ENCODE data around the gene GPR137C. TPM values are rescaled to one million over a fixed set of nuclear protein-coding genes. Genes with fewer than 3 reads are reported as not detected.

Gene GPR137C, protein sequence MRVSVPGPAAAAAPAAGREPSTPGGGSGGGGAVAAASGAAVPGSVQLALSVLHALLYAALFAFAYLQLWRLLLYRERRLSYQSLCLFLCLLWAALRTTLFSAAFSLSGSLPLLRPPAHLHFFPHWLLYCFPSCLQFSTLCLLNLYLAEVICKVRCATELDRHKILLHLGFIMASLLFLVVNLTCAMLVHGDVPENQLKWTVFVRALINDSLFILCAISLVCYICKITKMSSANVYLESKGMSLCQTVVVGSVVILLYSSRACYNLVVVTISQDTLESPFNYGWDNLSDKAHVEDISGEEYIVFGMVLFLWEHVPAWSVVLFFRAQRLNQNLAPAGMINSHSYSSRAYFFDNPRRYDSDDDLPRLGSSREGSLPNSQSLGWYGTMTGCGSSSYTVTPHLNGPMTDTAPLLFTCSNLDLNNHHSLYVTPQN
- total RNA-seq = 0.65 TPM
- long read RNA-seq, partial matches to known transcripts = 0 of 1 reads
- long read RNA-seq, other reads (novel, unspliced or antisense) = 0 of 1 reads

DNA sequence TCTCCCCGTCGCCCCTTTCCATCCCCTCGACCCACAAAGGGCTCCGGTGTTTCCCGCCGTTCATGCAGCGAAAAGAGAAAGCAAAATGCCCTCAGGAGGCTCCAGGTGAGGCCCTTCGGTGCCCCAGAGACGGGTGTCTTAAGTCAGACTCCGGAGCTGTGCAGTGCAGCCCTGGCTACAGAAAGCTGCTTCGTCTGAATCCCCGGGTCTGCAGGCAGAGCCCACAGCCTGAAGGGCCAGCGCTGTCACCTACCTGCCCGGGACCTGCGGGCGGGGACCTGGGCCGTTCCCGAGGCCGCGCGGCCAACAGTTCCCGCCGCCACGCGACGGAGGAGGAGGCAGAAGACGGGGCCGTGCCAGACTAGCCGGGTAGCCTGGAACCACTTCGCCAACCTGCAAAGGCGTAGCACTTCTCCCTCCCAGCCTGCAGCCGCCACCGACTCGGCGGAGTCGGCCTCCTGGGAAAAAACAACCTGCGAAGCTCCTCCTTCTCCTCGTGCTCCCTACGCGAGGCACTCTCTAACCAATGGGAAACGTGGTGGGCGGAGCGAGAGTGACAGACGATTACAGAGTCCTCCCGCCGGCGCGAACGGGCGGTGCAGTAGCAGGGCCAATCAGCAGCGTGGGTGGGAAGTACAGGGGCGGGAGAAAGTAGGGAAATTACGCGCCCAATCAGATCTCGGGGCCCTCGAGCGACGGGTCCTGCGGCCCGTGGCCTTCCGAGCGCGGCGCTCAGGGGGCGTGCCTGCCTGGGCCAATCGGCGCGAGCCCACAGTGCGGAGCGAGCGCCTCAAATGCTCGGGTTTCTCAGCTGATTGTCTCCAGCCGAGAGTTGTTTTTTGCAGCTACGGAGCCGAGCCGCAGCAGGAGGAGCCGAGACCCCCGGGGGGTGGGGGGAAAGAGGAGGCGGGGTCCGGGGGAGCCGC lies at the start of gene GPR137C, which contains the start of gene TXNDC16:
Gene GPR137C (plus strand): TSS at position 774 of the 926 bp plus-strand sequence. CDS start 312 bp downstream, outside the sequence.
Gene TXNDC16 (minus strand): TSS at position 443 of the 926 bp plus-strand sequence. CDS start 8,948 bp downstream, outside the sequence.
- intact Hi-C loops (cut with DNase I) = no loop called here
- ATAC-seq (ENCODE audit: poor library complexity) (peak; percentile 99), DNase-seq (peak; percentile 100)

DNA sequence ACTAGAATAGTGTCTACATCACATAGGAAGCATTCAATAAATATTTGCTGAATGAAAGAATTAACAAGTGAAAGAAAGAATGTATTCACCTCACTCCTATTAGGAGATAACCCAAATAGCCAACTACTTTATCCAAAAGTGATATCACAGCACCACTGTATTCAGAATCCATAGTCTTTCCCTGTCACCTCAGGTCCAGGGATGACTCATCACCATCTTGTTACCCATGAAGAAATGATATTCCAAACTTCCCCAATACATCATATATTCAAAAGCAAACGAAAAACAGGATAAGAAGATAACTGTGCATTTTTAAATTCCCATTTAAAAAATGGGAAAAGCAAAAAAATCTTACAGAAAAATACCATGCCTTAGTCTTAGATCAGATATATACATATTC lies 39.4 kb upstream of the GPR137C start:
- no peak for ATAC-seq (ENCODE audit: poor library complexity)
- intact Hi-C loops (cut with DNase I) = no loop called here
- DNase-seq = no peak

DNA sequence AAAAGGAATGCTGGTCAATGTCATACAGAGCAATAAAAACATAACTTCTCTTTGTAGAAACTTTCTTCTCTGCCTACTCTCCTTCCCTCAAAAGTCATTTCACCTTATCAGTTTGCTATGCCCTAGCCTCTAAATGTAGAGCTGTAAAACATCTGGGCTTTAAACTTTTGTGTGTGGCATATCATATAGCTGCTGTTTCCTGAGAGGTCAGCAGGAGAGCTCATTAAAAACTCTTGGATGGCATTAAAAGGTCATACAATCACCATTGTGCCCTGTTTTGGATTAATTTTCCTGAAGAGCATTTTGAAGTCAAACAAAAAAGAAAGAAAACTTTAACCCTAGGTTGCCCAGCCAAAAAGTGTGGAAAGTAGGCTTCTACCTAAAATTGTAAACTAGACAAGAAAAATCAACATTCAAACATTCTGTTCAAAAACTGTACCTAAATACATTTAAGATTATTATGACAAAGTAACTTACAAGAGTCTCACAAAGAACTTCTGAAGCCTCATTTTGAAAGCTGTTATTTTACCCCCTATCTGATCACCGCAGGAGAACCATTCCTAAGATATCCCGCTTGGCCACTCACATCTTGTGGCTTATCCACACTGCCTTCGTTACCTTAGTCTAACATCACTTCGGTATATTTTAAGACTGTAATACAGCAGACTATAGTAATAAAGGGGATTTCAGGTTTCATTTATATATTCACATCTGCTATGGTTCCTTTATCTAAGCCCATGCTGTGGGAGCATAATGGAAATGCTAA lies 38.4 kb upstream of the GPR137C start:
- ATAC-seq (ENCODE audit: poor library complexity) = no peak
- intact Hi-C loops (cut with DNase I) = no loop called here
- no peak for DNase-seq

DNA sequence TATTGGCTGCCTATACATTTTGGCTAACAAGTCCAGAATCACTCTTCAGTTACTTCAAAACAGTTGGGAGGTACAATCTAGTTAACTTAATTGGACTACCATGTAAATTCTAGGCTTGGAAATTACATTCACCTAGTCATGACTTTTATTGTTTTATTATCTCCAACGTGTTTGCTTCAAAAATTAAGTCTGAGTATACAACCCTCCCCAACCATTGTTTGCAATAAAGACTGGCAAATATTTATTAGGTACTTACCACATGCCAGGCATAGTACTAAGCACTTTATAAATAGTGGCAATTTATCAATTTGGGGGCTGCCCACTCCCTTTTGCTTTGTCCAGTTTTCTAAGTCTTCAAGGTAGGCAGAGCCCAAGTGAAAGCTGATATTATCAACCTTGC lies 30.6 kb upstream of the GPR137C start:
- intact Hi-C loops (cut with DNase I) = no loop called here
- no peak for ATAC-seq (ENCODE audit: poor library complexity)

DNA sequence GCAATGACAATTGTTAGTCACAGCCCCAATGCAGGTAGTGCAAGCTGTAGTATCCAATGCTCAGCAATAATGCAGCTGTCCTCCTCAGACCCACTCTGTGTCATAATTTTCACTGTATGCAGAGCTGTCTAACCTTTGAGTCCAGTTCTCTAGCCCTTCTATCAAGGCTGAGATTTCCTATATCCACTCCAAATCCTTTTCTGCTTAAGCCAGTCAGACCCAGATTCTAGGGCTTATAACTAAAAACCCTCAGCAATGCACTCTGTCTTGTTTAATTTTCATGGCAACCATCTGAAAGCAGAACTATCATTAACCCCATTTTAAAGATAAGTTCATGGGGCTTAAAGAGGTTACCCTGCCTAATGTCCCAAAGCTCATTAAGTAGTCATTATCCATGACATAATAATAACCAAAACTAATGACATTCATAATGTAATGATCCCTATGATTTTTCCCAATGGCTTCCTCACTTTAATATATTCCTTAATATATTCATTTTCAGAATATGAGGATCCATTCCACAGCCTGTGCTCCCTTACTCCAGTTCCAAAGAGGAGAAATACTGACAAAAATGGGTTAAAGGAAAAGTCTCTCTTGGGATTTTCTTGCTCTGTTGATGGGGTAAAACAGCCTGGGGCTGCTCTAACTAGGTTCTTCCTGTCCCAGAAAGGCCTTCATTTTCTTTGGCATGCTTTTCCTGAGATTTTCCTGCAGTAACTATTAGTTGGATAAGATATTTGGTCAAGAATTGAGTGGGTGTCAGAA lies 29.9 kb upstream of the GPR137C start:
- DNase-seq (no peak), ATAC-seq (ENCODE audit: poor library complexity) (no peak)
- intact Hi-C loops (cut with DNase I) = no loop called here

More for the DNA sequence above, 30.6 kb upstream of the GPR137C start:
- DNase-seq = no peak

DNA sequence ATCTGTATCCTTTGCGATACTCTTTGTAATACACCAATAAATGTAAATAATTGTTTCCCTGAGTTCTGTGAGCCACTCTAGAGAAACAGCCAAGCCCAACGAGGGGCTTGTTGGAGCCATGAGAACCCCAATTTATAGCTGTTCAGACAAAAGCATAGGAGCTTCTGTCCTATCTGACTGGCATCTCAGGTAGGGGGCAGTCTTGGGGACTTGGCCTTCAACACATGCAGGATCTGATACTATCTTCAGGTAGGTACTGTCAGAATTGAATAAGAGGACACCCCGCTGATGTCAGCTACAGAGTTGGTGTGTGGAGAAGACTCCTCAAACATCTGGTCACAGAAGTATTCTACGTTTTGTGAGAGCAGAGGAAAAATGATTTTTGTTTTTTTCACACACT lies 25.6 kb upstream of the GPR137C start:
- ATAC-seq (ENCODE audit: poor library complexity) = no peak
- intact Hi-C loops (cut with DNase I) = no loop called here
- DNase-seq = no peak

DNA sequence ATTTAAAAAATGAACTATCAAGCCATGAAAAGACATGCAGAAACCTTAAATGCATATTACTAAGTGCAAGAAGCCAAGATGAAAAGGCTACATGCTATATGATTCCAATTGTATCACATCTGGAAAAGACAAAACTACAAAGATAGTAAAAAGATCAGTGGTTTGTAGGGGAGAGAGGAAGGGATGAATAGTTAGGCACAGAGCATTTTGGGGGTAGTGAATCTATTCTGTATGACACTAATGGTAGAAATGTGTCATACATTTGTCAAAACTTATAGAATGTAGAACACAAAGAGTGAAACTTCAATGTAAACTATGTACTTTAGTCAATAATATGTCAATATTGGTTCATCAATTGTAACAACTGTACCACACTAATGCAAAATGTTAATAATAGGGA lies 21.2 kb upstream of the GPR137C start:
- no peak for DNase-seq
- no peak for ATAC-seq (ENCODE audit: poor library complexity)
- intact Hi-C loops (cut with DNase I) = no loop called here

DNA sequence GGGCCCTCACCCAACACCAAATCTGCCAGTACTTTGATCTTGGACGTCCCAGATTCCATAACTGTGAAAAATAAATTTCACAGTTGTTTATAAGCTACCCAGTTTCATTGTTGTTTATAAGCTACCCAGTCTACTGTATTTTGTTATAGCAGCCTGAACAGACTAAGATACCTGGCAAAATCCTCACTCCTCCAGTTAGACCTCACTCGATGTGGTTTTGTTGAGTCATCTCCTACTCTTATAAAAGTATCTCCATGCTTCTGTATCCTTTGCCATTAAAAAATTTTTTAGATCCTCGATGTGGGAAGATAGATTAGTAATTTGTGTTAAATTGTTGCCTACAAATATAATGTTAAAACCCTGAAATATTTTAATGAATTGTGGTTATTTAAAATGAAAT lies 16.4 kb upstream of the GPR137C start:
- no peak for ATAC-seq (ENCODE audit: poor library complexity)
- intact Hi-C loops (cut with DNase I) = no loop called here
- no peak for DNase-seq

DNA sequence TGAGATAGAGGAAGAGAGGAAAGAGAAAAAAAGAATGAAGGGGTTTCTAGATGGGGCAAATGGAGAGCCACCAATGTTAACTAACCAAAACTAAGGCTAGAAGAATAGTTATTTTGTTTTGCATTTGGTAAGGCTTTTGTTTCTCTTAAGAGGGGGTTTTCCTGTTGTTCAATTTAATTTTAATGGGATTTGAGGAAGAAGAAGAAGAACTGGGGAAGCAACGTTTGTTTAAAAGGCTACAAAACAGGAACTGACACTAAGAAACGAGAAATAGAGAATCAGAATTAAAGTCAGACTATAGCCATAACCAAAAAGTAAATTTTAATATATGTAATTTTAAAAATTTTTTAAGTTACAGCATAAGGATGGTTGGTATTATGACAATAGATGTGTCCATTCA lies 14.0 kb upstream of the GPR137C start:
- ATAC-seq (ENCODE audit: poor library complexity) = no peak
- DNase-seq = no peak
- intact Hi-C loops (cut with DNase I) = no loop called here

DNA sequence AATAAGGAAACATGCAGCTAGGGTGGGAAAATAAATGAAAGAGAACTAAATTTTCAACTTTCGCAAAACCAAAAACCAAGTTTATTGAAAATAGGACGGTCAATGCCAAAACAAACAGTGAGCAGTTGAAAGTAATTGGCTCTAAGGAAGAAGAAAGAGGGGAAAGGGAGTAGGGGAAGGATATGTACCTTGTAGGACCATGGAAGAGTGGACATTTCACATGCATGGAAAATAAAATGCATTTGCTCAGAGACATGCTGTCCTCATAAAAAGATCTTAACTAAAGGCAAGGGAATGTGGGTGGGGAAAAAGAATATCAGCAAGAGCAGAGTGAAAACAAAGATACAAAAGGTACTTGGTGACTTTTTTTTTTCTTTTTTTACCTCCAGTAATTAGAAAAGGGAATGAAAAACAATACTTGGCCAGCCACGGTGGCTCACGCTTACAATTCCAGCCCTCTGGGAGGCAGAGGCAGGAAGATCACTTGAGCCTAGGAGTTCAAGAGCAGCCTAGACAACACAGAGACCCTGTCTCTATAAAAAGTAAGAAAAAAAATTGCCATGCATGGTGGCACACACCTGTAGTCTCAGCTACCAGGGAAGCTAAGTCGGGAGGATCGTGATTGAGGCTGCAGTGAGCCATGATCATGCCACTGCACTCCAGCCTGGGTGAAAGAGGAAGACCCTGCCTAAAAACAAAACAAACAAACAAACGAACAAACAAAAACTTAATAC lies 6.9 kb upstream of the GPR137C start:
- ATAC-seq (ENCODE audit: poor library complexity) (no peak), DNase-seq (no peak)
- intact Hi-C loops (cut with DNase I) = no loop called here

DNA sequence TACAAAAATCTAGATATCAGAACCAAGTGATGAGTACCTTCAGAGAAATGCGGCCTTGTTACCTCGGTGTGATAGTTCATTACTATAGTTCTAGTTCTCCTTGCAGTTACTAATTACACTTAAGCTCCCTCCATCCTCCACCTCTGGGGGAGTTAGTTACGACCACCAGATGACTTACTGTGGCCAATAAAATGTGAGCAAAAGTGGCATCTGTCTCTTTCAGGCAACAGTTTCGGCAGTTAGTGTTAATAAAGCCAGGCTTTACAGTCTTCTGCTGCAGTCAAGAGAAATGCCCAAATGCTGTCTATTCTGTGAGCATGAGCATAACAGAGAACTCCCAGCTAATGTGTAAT lies 6.3 kb upstream of the GPR137C start:
- ATAC-seq (ENCODE audit: poor library complexity) = no peak
- intact Hi-C loops (cut with DNase I) = no loop called here

DNA sequence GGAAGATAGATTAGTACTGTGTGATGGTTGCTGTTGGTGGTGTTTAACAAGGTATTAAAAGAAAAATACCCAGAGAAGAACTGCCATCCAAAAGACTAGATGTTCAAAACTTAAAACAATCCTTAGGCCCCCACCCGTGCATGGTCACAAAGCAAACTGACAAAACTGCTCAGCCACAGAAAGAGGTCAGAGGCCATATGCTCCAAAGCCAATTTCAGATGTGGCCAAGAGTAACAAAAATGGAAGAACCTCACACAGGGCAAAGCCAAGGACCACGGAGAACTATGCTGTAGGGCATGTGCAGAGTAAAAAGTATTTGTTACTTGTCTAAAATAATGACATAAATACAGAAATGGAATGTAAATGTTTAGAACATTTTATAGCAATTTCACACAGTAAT lies 5.6 kb upstream of the GPR137C start:
- ATAC-seq (ENCODE audit: poor library complexity) (no peak), DNase-seq (no peak)
- intact Hi-C loops (cut with DNase I) = no loop called here

More for the DNA sequence above, 6.3 kb upstream of the GPR137C start:
- DNase-seq = no peak

DNA sequence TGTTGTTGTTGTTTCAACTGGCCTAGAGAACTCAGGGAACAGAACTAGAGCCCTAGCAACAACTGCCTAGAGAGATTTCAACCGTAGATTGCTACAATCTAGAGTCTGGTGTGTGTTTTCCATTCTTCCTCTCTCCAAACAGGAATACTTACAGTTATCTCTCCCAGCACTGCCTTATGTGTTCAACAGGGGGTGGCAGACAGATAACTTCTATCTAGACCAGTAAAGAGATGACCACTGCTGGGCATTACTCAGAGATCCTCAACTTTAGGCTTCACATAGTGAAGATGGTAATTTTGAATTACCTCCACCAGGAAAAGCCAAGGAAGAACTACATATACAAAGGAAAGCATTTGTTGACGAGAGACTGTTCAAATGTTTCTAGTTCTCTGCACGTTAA lies 5.1 kb upstream of the GPR137C start:
- no peak for DNase-seq
- intact Hi-C loops (cut with DNase I) = no loop called here
- ATAC-seq (ENCODE audit: poor library complexity) = no peak

DNA sequence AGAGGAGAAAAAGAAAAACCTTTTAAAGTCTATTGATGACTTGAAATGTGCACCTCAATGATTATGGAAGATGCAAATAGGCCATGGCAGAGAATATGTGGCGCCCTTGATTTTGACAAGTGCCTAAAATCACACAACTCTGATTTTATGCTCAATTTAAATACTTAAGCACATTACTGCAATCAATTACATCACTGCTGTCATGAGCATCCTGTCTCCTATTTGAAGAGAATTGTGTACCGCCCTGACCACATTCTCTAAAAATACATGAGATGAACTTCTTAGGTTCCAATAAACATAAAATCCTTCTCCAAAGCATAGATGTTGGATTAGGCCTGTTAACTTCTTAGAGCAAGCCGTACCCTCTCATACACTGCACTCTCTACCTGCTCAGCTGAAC lies 2.0 kb upstream of the GPR137C start:
- DNase-seq (no peak), ATAC-seq (ENCODE audit: poor library complexity) (no peak)
- intact Hi-C loops (cut with DNase I) = no loop called here

DNA sequence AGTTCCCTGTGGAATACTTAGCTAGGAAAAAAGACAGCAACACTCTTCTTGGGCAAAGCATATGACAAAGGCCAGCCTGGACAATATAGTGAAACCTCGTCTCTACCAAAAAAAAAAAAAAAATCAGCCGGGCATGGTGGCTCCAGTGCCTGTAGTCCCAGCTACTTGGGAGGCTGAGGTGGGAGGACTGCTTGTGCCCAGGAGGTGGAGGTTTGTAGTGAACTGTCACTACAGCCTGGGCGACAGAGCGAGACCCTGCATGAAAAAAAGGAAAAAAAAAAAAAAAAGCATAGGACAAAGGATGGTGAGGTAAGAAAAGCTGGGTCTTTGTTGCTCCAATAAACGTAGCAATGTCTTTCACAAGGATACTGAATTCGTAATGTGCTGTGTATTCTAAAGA lies 1.4 kb upstream of the GPR137C start:
- DNase-seq (no peak), ATAC-seq (ENCODE audit: poor library complexity) (no peak)
- intact Hi-C loops (cut with DNase I) = no loop called here

DNA sequence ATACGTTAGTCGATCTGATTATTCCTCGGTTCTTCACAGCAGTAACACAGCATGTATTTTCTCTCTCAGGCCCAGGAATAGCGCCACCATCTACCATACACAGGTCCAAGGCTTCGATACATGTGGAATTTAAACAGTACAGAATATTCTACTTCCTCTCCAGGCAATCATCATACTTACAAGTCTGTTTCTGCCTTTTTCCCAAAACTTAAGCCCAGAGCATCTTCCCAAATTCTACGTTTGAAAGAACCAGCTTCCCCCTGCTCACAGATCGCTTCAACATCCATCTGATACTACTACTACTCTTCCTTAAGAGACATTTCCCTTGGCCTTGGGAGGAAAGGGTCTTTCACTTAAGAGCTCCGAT lies 957 bp upstream of the GPR137C start:
- ATAC-seq (ENCODE audit: poor library complexity) = peak; percentile 47
- intact Hi-C loops (cut with DNase I) = no loop called here

DNA sequence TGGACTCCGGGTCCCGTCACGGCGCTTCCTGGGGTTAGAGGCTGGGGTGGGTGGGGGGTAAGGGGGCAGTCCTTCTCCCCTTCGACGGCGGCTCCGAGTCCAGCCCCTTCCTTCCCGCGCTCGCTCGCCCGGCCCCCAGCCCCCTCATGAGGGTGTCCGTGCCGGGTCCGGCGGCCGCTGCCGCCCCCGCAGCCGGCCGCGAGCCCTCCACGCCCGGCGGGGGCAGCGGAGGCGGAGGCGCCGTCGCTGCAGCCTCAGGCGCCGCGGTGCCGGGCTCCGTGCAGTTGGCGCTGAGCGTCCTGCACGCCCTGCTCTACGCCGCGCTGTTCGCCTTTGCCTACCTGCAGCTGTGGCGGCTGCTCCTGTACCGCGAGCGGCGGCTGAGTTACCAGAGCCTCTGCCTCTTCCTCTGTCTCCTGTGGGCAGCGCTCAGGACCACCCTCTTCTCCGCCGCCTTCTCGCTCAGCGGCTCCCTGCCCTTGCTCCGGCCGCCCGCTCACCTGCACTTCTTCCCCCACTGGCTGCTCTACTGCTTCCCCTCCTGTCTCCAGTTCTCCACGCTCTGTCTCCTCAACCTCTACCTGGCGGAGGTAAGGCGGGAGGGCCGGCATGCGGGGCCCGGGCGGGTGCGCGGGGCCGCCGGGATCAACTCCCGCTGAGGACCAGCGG lies 500 bp downstream of the GPR137C start:
- peak; percentile 8 for ATAC-seq (ENCODE audit: poor library complexity)
- intact Hi-C loops (cut with DNase I) = no loop called here
- DNase-seq = peak; percentile 49

More for the DNA sequence above, 957 bp upstream of the GPR137C start:
- DNase-seq = no peak
